GM12878 (cell line): ENCODE results near the gene POLR3E. TPM values are rescaled to one million over a fixed set of nuclear protein-coding genes. Genes with fewer than 3 reads are reported as not detected.

Experiments used
- ATAC-seq: fragments of 200-7000 bp; cut with Tn5 transposase; 3 replicates; pipeline ENCODE4 v1.9.1; 2020; ENCODE audit warnings: mild to moderate bottlenecking, moderate library complexity
- BruUV-seq: library from RNA; stranded (reverse); fragments of 400-500 nt; replicated peaks from 2 replicates; lab custom pipeline; 2021; lab: Mats Ljungman, UMichigan
- CTCF ChIA-PET: fragments of 300-600 bp; sonication (Branson Sonifier 250); formaldehyde crosslinking; extraction: SDS; loops from one replicate; lab custom pipeline; 2021; ENCODE audit warnings: inconsistent platforms; lab: Yijun Ruan, JAX
- POLR2A ChIA-PET: fragments of 350-600 bp; formaldehyde crosslinking; extraction: SDS; loops from one replicate; lab custom pipeline; 2021; ENCODE audit warnings: inconsistent platforms; lab: Charles Lee
- RAD21 ChIA-PET: fragments of 300-600 bp; sonication (Branson Sonifier 250); formaldehyde crosslinking; loops from one replicate; lab custom pipeline; 2023; ENCODE audit warnings: antibody characterized with exemption; ENCODE audit not compliant: unreplicated experiment; lab: Charles Lee
- SMC1A ChIA-PET: fragments of 300-600 bp; sonication (Branson Sonifier 250); formaldehyde crosslinking; loops from one replicate; lab custom pipeline; 2023; ENCODE audit not compliant: unreplicated experiment, uncharacterized antibody; lab: Charles Lee
- DNase-seq: peaks from one replicate; pipeline ENCODE4 v3.0.0-alpha.2; 2011; ENCODE audit warnings: low read depth, low spot score
- FAIRE-seq: peaks from 3 replicates; lab custom pipeline; 2011; peaks lifted over from hg19 to GRCh38; lab: Jason Lieb, UNC
- H2AFZ ChIP-seq: 2 replicates; pipeline ENCODE4 v1.6.0; 2011; ENCODE audit warnings: low read depth, low read length, control low read depth; ENCODE audit not compliant: control insufficient read depth
- H3K27ac ChIP-seq: 2 replicates; pipeline ENCODE4 v1.5.1; 2011; ENCODE audit warnings: control low read depth; ENCODE audit not compliant: control insufficient read depth, insufficient read depth
- H3K27me3 ChIP-seq, 2 experiments: replicated peaks in 1 of 2; 2 replicates each; pipeline versions ENCODE4 v1.6.0 to v1.6.1; 2011; ENCODE audit warnings: low read length in 1 of 2; ENCODE audit not compliant: control insufficient read depth in 2 of 2, insufficient read depth in 2 of 2
- H3K36me3 ChIP-seq, 2 experiments: 2 replicates each; pipeline ENCODE4 v1.5.1; 2011; ENCODE audit warnings: low read length in 1 of 2; ENCODE audit not compliant: control insufficient read depth in 2 of 2, insufficient read depth in 2 of 2
- H3K4me1 ChIP-seq: 2 replicates; pipeline ENCODE4 v1.6.1; 2011; ENCODE audit warnings: mild to moderate bottlenecking, low read length, moderate library complexity, mixed read lengths; ENCODE audit not compliant: control insufficient read depth, insufficient read depth
- H3K4me2 ChIP-seq: 2 replicates; pipeline ENCODE4 v1.6.0; 2011; ENCODE audit warnings: control low read depth; ENCODE audit not compliant: control insufficient read depth, insufficient read depth
- H3K4me3 ChIP-seq: fragments of 200-600 bp; sonication (generic); 2 replicates; pipeline ENCODE4 v1.5.1; 2016
- H3K79me2 ChIP-seq: 2 replicates; pipeline ENCODE4 v1.6.0; 2011; ENCODE audit warnings: low read length; ENCODE audit not compliant: control insufficient read depth, insufficient read depth
- H3K9ac ChIP-seq: 2 replicates; pipeline ENCODE4 v1.8.0; 2011; ENCODE audit warnings: low read length, control low read depth, mixed read lengths; ENCODE audit not compliant: control insufficient read depth, insufficient read depth
- H3K9me3 ChIP-seq: replicated peaks from 3 replicates; pipeline ENCODE4 v1.5.1; 2011; ENCODE audit warnings: mild to moderate bottlenecking, low read length; ENCODE audit not compliant: control insufficient read depth, insufficient read depth
- H4K20me1 ChIP-seq: 2 replicates; pipeline ENCODE4 v1.6.0; 2011; ENCODE audit not compliant: control insufficient read depth, insufficient read depth
- EP300 ChIP-seq, 2 experiments: fragments of 150-350 bp in 1 of 2; IDR thresholded peaks; 2 replicates each; pipeline ENCODE4 v1.6.1; 2011 to 2012; ENCODE audit warnings: low read depth in 2 of 2, low read length in 2 of 2, borderline replicate concordance in 1 of 2, improper control_type of control experiment in 1 of 2, inconsistent platforms in 1 of 2; ENCODE audit not compliant: control insufficient read depth in 1 of 2
- FOS ChIP-seq: IDR thresholded peaks from 3 replicates; pipeline ENCODE4 v1.6.1; 2011; ENCODE audit warnings: borderline replicate concordance; ENCODE audit not compliant: insufficient read length; ENCODE audit errors: extremely low read depth
- HCFC1 ChIP-seq: fragments of 150-350 bp; IDR thresholded peaks from 2 replicates; pipeline ENCODE4 v1.6.1; 2014; ENCODE audit warnings: low read length
- JUND ChIP-seq: IDR thresholded peaks from 2 replicates; pipeline ENCODE4 v1.6.1; 2012; ENCODE audit warnings: low read depth, mild to moderate bottlenecking, low read length, improper control_type of control experiment, moderate library complexity
- LARP7 ChIP-seq: fragments of 450-650 bp; IDR thresholded peaks from 2 replicates; pipeline ENCODE4 v1.6.1; 2017; ENCODE audit warnings: mild to moderate bottlenecking
- MTA2 ChIP-seq: fragments of 450-650 bp; IDR thresholded peaks from 2 replicates; pipeline ENCODE4 v1.6.1; 2016; ENCODE audit warnings: low read depth, mild to moderate bottlenecking, moderate library complexity
- MYC ChIP-seq: IDR thresholded peaks from 2 replicates; pipeline ENCODE4 v1.6.1; 2011; ENCODE audit warnings: mild to moderate bottlenecking, low read length, moderate library complexity, inconsistent platforms; ENCODE audit not compliant: insufficient read depth, insufficient replicate concordance, insufficient read length, severe bottlenecking
- SREBF2 ChIP-seq: IDR thresholded peaks from 2 replicates; pipeline ENCODE4 v1.6.1; 2012; ENCODE audit warnings: mild to moderate bottlenecking, low read length
- TCF3 ChIP-seq: IDR thresholded peaks from 2 replicates; pipeline ENCODE4 v1.6.1; 2012; ENCODE audit warnings: low read depth, mild to moderate bottlenecking, low read length, borderline replicate concordance; ENCODE audit not compliant: insufficient read depth
- ZNF207 ChIP-seq: fragments of 450-650 bp; IDR thresholded peaks from 2 replicates; pipeline ENCODE4 v1.6.1; 2014; ENCODE audit warnings: antibody characterized with exemption, mild to moderate bottlenecking, borderline replicate concordance
- in situ Hi-C: fragments of 300-500 bp; cut with MboI; formaldehyde crosslinking; loops from 9 replicates; pipeline ENCODE4 v1.14.3; 2018; ENCODE audit warnings: mixed read lengths
- intact Hi-C: fragments of 100-400 bp; cut with micrococcal nuclease; formaldehyde crosslinking; loops from one replicate; pipeline ENCODE4 v1.14.2; 2022; ENCODE audit not compliant: unreplicated experiment
- polyA plus RNA-seq, 11 experiments: library from polyadenylated mRNA; depleted of rRNA in 4 of 11; unstranded in 6 of 11; stranded (reverse) in 5 of 11; fragments of >200 nt; fragmentation: Nextera tagmentation in 4 of 11; fragmentation: Illumina TruSeq in 1 of 11; extraction: Ambion mirVana in 4 of 11; extraction: Trizol in 1 of 11; gene quantifications; 1 replicate in 1 of 11; 2 replicates in 10 of 11; pipeline versions ENCODE4 v1.2.1 to v1.2.3, GENCODE V29; 2011 to 2016; ENCODE audit warnings: inconsistent platforms in 2 of 11, missing spikeins in 2 of 11, low read depth in 1 of 11
- total RNA-seq, 4 experiments: library from RNA; depleted of rRNA in 3 of 4; stranded (reverse); fragments of >200 nt in 3 of 4; fragmentation: Illumina TruSeq in 1 of 4; extraction: Trizol in 1 of 4; gene quantifications; 2 replicates each; pipeline versions ENCODE4 v1.2.1 to v1.2.3, GENCODE V29; 2013 to 2021
- TF ChIP-seq, protein P1 (sequence below): fragments of 450-650 bp; IDR thresholded peaks from 2 replicates; pipeline ENCODE4 v1.6.1; 2016; ENCODE audit warnings: mild to moderate bottlenecking
- TF ChIP-seq, protein P2 (sequence below): fragments of 450-650 bp; IDR thresholded peaks from 2 replicates; pipeline ENCODE4 v1.6.1; 2018; ENCODE audit warnings: borderline replicate concordance, mild to moderate bottlenecking; ENCODE audit not compliant: partially characterized antibody

Gene POLR3E
- total and polyA plus RNA-seq, 10 of the 15 experiments (the other 5 are each of a cell fraction or from before 2014, with no cell fraction given): 11.1 to 79.5 (median 39.7) TPM

DNA sequence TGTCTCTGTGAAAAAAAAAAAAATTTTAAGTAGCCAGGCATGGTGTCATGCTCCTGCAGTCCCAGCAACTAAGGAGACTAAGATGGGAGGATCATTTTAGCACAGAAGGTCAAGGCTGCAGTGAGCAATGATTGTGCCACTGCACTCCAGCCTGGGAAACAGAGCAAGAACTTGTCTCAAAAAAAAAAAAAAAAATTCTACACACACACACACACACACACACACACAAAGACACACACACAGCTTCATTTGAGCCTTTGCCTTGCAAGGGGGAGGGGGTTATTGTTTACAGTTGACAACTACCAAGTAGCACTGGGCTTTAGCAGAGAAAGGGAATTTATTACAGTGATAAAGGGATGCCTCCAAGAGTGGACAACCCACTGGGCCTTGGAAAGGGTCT, 4.9 kb upstream of the POLR3E start:
- H3K79me2 ChIP-seq: peaks cover 1% of the 10 kb centered on the region
- H3K36me3 ChIP-seq: no peaks in the 10 kb centered on the region
- no peak overlapping the region for H2AFZ ChIP-seq
- ChIA-PET RAD21 (no interaction called here), SMC1A (no interaction called here), CTCF (no interaction called here), POLR2A (no interaction called here)
- ATAC-seq (no peak), FAIRE-seq (no peak), DNase-seq (no peak)
- H3K4me2 ChIP-seq: no peak overlapping the region
- intact Hi-C loops (no loop called here), in situ Hi-C loops (no loop called here)
- BruUV-seq: no TSS peak
- no peaks in the 10 kb centered on the region for H4K20me1 ChIP-seq
- no peak overlapping the region for H3K9ac ChIP-seq
- no peaks in the 10 kb centered on the region for H3K27me3 ChIP-seq
- no peak overlapping the region for H3K4me3 ChIP-seq
- H3K9me3 ChIP-seq: no peaks in the 10 kb centered on the region
- TF ChIP-seq SREBF2: no peak
- TF ChIP-seq, protein P1, sequence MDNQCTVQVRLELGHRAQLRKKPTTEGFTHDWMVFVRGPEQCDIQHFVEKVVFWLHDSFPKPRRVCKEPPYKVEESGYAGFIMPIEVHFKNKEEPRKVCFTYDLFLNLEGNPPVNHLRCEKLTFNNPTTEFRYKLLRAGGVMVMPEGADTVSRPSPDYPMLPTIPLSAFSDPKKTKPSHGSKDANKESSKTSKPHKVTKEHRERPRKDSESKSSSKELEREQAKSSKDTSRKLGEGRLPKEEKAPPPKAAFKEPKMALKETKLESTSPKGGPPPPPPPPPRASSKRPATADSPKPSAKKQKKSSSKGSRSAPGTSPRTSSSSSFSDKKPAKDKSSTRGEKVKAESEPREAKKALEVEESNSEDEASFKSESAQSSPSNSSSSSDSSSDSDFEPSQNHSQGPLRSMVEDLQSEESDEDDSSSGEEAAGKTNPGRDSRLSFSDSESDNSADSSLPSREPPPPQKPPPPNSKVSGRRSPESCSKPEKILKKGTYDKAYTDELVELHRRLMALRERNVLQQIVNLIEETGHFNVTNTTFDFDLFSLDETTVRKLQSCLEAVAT: no peak
- TF ChIP-seq JUND: no peak
- no peak for TF ChIP-seq HCFC1
- no peak for TF ChIP-seq LARP7
- no peak for TF ChIP-seq MTA2
- TF ChIP-seq, protein P2, sequence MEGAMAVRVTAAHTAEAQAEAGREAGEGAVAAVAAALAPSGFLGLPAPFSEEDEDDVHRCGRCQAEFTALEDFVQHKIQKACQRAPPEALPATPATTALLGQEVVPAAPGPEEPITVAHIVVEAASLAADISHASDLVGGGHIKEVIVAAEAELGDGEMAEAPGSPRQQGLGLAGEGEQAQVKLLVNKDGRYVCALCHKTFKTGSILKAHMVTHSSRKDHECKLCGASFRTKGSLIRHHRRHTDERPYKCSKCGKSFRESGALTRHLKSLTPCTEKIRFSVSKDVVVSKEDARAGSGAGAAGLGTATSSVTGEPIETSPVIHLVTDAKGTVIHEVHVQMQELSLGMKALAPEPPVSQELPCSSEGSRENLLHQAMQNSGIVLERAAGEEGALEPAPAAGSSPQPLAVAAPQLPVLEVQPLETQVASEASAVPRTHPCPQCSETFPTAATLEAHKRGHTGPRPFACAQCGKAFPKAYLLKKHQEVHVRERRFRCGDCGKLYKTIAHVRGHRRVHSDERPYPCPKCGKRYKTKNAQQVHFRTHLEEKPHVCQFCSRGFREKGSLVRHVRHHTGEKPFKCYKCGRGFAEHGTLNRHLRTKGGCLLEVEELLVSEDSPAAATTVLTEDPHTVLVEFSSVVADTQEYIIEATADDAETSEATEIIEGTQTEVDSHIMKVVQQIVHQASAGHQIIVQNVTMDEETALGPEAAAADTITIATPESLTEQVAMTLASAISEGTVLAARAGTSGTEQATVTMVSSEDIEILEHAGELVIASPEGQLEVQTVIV: no peak
- TF ChIP-seq MYC: no peak
- TF ChIP-seq FOS: no peak
- TF ChIP-seq EP300 (IDR thresholded peaks at IDR 0.05; ENCODE audit: borderline replicate concordance in 1 of 2, control insufficient read depth in 1 of 2, low read depth in 2 of 2, low read length in 2 of 2): no peak
- TF ChIP-seq ZNF207: no peak
- no peak for TF ChIP-seq TCF3
- H3K27ac ChIP-seq: no peak overlapping the region
- H3K4me1 ChIP-seq: peaks cover 4% of the 10 kb centered on the region; the same call in 1 of the 2 replicates
